ENCODE data around the gene POMGNT2. TPM values are rescaled to one million over a fixed set of nuclear protein-coding genes. Genes with fewer than 3 reads are reported as not detected.

POMGNT2 gene
- total and polyA plus RNA-seq, 2 donors (not counting 1 experiment from before 2014, with no cell fraction given): 2.8 to 3.1 TPM

GRCh38 chr3:43055806-43056770 is 49.8 kb downstream of the POMGNT2 start:
- Histone ChIP-seq H3K9me3 (ENCODE audit: control extremely low read depth in 1 of 3, control insufficient read depth in 2 of 3, insufficient read depth in 1 of 3, low read length in 2 of 3) (peaks cover 2 to 13% (median 6%) of the 10 kb centered on the region in 3 donors), H3K36me3 (replicated peaks in 1 of 2; ENCODE audit: control extremely low read depth in 1 of 2, control insufficient read depth in 1 of 2, extremely low read depth in 1 of 2, insufficient read depth in 2 of 2, low read length in 1 of 2) (no peaks in the 10 kb centered on the region), H3K27ac (ENCODE audit: low read length in 2 of 2) (no peak overlapping the region), H3K4me1 (ENCODE audit: control insufficient read depth in 2 of 2, insufficient read depth in 2 of 2, low read length in 2 of 2) (no peaks in the 10 kb centered on the region), H3K79me2 (ENCODE audit: control insufficient read depth, insufficient read depth, low read length) (no peaks in the 10 kb centered on the region), H3K4me3 (ENCODE audit: control extremely low read depth in 1 of 5, extremely low read depth in 1 of 5, insufficient read depth in 1 of 5, low read depth in 2 of 5, low read length in 4 of 5) (no peak overlapping the region), H3K27me3 (replicated peaks in 1 of 4; ENCODE audit: control extremely low read depth in 1 of 4, control insufficient read depth in 3 of 4, insufficient read depth in 4 of 4, low read length in 3 of 4) (peaks cover 0 to 8% (median 0%) of the 10 kb centered on the region in 4 experiments), H3K9ac (ENCODE audit: low read length) (no peak overlapping the region), H4K20me1 (ENCODE audit: control insufficient read depth, insufficient read depth, low read length, poor library complexity, severe bottlenecking) (no peaks in the 10 kb centered on the region), H3K4me2 (replicated peaks; ENCODE audit: low read depth, low read length, poor library complexity, severe bottlenecking) (no peak overlapping the region), H2AFZ (ENCODE audit: insufficient read depth, low read depth, low read length, poor library complexity, severe bottlenecking) (no peak overlapping the region)
- peaks cover 16% of the 10 kb centered on the region for H3K27me3 Mint-ChIP-seq
- no peak for DNase-seq
- TF ChIP-seq EZH2 (IDR thresholded peaks at IDR 0.05; ENCODE audit: borderline replicate concordance, insufficient read depth, low read depth, low read length, poor library complexity, severe bottlenecking) (no peak), CTCF (IDR thresholded peaks at IDR 0.05) (no peak)
- H3K4me1 Mint-ChIP-seq: no peaks in the 10 kb centered on the region
- H3K9me3 Mint-ChIP-seq (ENCODE audit: insufficient read depth): peaks cover 8% of the 10 kb centered on the region
- H3K27ac Mint-ChIP-seq: no peak overlapping the region
- intact Hi-C loops (cut with micrococcal nuclease): no loop called here
- ATAC-seq (ENCODE audit: low read depth): no peak
- CTCF ChIA-PET: no interaction called here
- WGBS (ENCODE audit: insufficient coverage): 84% methylated on average over 9 of the region's 15 CpGs
- H3K4me3 Mint-ChIP-seq: no peak overlapping the region
- POLR2A ChIA-PET: no interaction called here

- H3K36me3 ChIP-seq (replicated peaks in 1 of 2; ENCODE audit: control extremely low read depth in 1 of 2, control insufficient read depth in 1 of 2, extremely low read depth in 1 of 2, insufficient read depth in 2 of 2, low read length in 1 of 2): no peaks in the 10 kb centered on the region
- ChIA-PET POLR2A (no interaction called here), CTCF (no interaction called here)
- intact Hi-C loops (cut with micrococcal nuclease): no loop called here
- Mint-ChIP-seq H3K4me3 (no peak overlapping the region), H3K27me3 (peaks cover 15% of the 10 kb centered on the region), H3K9me3 (ENCODE audit: insufficient read depth) (peaks cover 13% of the 10 kb centered on the region), H3K4me1 (no peaks in the 10 kb centered on the region), H3K27ac (no peak overlapping the region)
- no peak for ATAC-seq (ENCODE audit: low read depth)
- peaks cover 0 to 8% (median 0%) of the 10 kb centered on the region in 4 experiments for H3K27me3 ChIP-seq (replicated peaks in 1 of 4; ENCODE audit: control extremely low read depth in 1 of 4, control insufficient read depth in 3 of 4, insufficient read depth in 4 of 4, low read length in 3 of 4)
- H4K20me1 ChIP-seq (ENCODE audit: control insufficient read depth, insufficient read depth, low read length, poor library complexity, severe bottlenecking): no peaks in the 10 kb centered on the region
- 100% methylated on average over 5 of the region's 7 CpGs for WGBS (ENCODE audit: insufficient coverage)
- no peak overlapping the region for H2AFZ ChIP-seq (ENCODE audit: insufficient read depth, low read depth, low read length, poor library complexity, severe bottlenecking)
- DNase-seq: no peak
- peaks cover 2 to 13% (median 12%) of the 10 kb centered on the region in 3 donors for H3K9me3 ChIP-seq (ENCODE audit: control extremely low read depth in 1 of 3, control insufficient read depth in 2 of 3, insufficient read depth in 1 of 3, low read length in 2 of 3)
- no peaks in the 10 kb centered on the region for H3K79me2 ChIP-seq (ENCODE audit: control insufficient read depth, insufficient read depth, low read length)
- H3K4me2 ChIP-seq (replicated peaks; ENCODE audit: low read depth, low read length, poor library complexity, severe bottlenecking): no peak overlapping the region
- no peak overlapping the region for H3K27ac ChIP-seq (ENCODE audit: low read length in 2 of 2)
- H3K4me1 ChIP-seq (ENCODE audit: control insufficient read depth in 2 of 2, insufficient read depth in 2 of 2, low read length in 2 of 2): no peaks in the 10 kb centered on the region
- H3K9ac ChIP-seq (ENCODE audit: low read length): no peak overlapping the region
- no peak overlapping the region for H3K4me3 ChIP-seq (ENCODE audit: control extremely low read depth in 1 of 5, extremely low read depth in 1 of 5, insufficient read depth in 1 of 5, low read depth in 2 of 5, low read length in 4 of 5)
- TF ChIP-seq EZH2 (IDR thresholded peaks at IDR 0.05; ENCODE audit: borderline replicate concordance, insufficient read depth, low read depth, low read length, poor library complexity, severe bottlenecking): no peak
- no peak for TF ChIP-seq CTCF (IDR thresholded peaks at IDR 0.05)
Measured at GRCh38 chr3:43055393-43055792, 50.5 kb downstream of the POMGNT2 start.
